Hepatocyte (in vitro differentiated cells): ENCODE data around the gene CROCC2. TPM values are rescaled to one million over a fixed set of nuclear protein-coding genes. Genes with fewer than 3 reads are reported as not detected.

Experiments
- DNase-seq: peaks from one replicate; pipeline ENCODE4 v3.0.0-alpha.2; 2016; ENCODE audit warnings: low spot score
- H2AFZ ChIP-seq: fragments of 200-600 bp; sonication (generic); 2 replicates; pipeline ENCODE4 v1.6.0; 2016; ENCODE audit warnings: antibody characterized with exemption, mild to moderate bottlenecking
- H3K27ac ChIP-seq: fragments of 200-600 bp; sonication (generic); 2 replicates; pipeline ENCODE4 v1.5.1; 2016; ENCODE audit warnings: mild to moderate bottlenecking
- H3K27me3 ChIP-seq: fragments of 200-600 bp; sonication (generic); 2 replicates; pipeline ENCODE4 v1.6.1; 2016
- H3K36me3 ChIP-seq: fragments of 200-600 bp; sonication (generic); replicated peaks from 2 replicates; pipeline ENCODE4 v1.5.1; 2016; ENCODE audit warnings: low read depth; ENCODE audit not compliant: insufficient read depth
- H3K4me1 ChIP-seq: fragments of 200-600 bp; sonication (generic); 2 replicates; pipeline ENCODE4 v1.5.1; 2016; ENCODE audit warnings: mild to moderate bottlenecking, moderate library complexity; ENCODE audit not compliant: insufficient read depth
- H3K4me2 ChIP-seq: fragments of 200-600 bp; sonication (generic); 2 replicates; pipeline ENCODE4 v1.6.0; 2016
- H3K4me3 ChIP-seq: fragments of 200-600 bp; sonication (generic); 2 replicates; pipeline ENCODE4 v1.5.1; 2016; ENCODE audit warnings: mild to moderate bottlenecking
- H3K79me2 ChIP-seq: fragments of 200-600 bp; sonication (generic); 2 replicates; pipeline ENCODE4 v1.6.0; 2017; ENCODE audit warnings: mild to moderate bottlenecking
- H3K9me2 ChIP-seq: fragments of 200-600 bp; sonication (generic); replicated peaks from 2 replicates; pipeline ENCODE4 v1.6.0; 2017; ENCODE audit warnings: mild to moderate bottlenecking; ENCODE audit not compliant: insufficient read depth
- H3K9me3 ChIP-seq: fragments of 200-600 bp; sonication (generic); 2 replicates; pipeline ENCODE4 v1.5.1; 2016; ENCODE audit warnings: low read depth, mild to moderate bottlenecking
- H4K20me1 ChIP-seq: fragments of 200-600 bp; sonication (generic); 2 replicates; pipeline ENCODE4 v1.6.0; 2016; ENCODE audit warnings: mild to moderate bottlenecking; ENCODE audit not compliant: insufficient read depth, poor library complexity, severe bottlenecking
- EZH2 ChIP-seq: fragments of 200-600 bp; sonication (generic); IDR thresholded peaks from 2 replicates; pipeline ENCODE4 v1.6.1; 2016; ENCODE audit warnings: antibody characterized with exemption, mild to moderate bottlenecking, borderline replicate concordance
- EZH2phosphoT487 ChIP-seq: fragments of 200-600 bp; sonication (generic); IDR thresholded peaks from one replicate; pipeline ENCODE4 v1.6.1; 2018; ENCODE audit warnings: antibody characterized with exemption, mild to moderate bottlenecking, low read depth, moderate library complexity; ENCODE audit not compliant: unreplicated experiment, severe bottlenecking
- WGBS: methylation state at CpG from one replicate; pipeline ENCODE4 v1.1.6; 2016; ENCODE audit warnings: low lambda C conversion rate; ENCODE audit errors: missing lambda C conversion rate; 5-methylcytosine and 5-hydroxymethylcytosine counted together
- polyA plus RNA-seq: library from polyadenylated mRNA; unstranded; fragments of >200 nt; fragmentation: Nextera tagmentation; extraction: Ambion mirVana; gene quantifications from 2 replicates; pipeline ENCODE4 v1.2.1, GENCODE V29; 2016
- total RNA-seq: library from RNA; depleted of rRNA; stranded (reverse); fragments of >200 nt; gene quantifications from 2 replicates; pipeline ENCODE4 v1.2.3, GENCODE V29; 2014
- TF ChIP-seq, protein P1 (sequence below): fragments of 200-600 bp; sonication (generic); IDR thresholded peaks from 2 replicates; pipeline ENCODE4 v1.5.1; 2016; ENCODE audit warnings: antibody characterized with exemption, mild to moderate bottlenecking; ENCODE audit not compliant: poor library complexity

The CROCC2 gene
- total and polyA plus RNA-seq, 2 experiments from 2014 or later: 0.04 to 0.10 TPM

DNA sequence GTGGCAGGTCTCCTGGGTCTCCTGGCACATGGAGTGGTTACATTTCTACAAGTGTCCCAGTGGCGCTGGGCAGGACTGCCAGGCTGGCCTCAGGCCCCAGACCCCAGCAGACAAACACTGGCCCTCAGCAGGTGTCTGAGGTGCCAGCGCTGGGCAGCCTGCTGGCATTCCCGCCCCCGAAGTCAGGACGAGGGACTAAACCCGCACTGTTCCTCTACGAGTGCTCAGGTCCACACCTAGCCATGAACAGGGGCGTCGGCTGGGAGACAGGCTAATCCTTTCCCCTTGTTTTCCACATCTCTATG is 105.1 kb downstream of the CROCC2 start:
- Histone ChIP-seq H3K9me2 (no peaks in the 10 kb centered on the region), H3K27me3 (no peaks in the 10 kb centered on the region), H3K4me3 (no peak overlapping the region), H3K36me3 (no peaks in the 10 kb centered on the region), H3K9me3 (no peaks in the 10 kb centered on the region), H4K20me1 (no peaks in the 10 kb centered on the region), H2AFZ (no peak overlapping the region), H3K4me2 (no peak overlapping the region), H3K79me2 (no peaks in the 10 kb centered on the region), H3K27ac (no peak overlapping the region), H3K4me1 (peaks cover 17% of the 10 kb centered on the region)
- peak; percentile 2 for DNase-seq
- TF ChIP-seq, protein P1, sequence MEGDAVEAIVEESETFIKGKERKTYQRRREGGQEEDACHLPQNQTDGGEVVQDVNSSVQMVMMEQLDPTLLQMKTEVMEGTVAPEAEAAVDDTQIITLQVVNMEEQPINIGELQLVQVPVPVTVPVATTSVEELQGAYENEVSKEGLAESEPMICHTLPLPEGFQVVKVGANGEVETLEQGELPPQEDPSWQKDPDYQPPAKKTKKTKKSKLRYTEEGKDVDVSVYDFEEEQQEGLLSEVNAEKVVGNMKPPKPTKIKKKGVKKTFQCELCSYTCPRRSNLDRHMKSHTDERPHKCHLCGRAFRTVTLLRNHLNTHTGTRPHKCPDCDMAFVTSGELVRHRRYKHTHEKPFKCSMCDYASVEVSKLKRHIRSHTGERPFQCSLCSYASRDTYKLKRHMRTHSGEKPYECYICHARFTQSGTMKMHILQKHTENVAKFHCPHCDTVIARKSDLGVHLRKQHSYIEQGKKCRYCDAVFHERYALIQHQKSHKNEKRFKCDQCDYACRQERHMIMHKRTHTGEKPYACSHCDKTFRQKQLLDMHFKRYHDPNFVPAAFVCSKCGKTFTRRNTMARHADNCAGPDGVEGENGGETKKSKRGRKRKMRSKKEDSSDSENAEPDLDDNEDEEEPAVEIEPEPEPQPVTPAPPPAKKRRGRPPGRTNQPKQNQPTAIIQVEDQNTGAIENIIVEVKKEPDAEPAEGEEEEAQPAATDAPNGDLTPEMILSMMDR: no peak
- TF ChIP-seq EZH2phosphoT487 (no peak), EZH2 (no peak)
- WGBS: 88% methylated on average over 9 of the region's 9 CpGs

GRCh38 chr2:241011751-241012510 is 105.8 kb downstream of the CROCC2 start:
- Histone ChIP-seq H3K36me3 (no peaks in the 10 kb centered on the region), H4K20me1 (no peaks in the 10 kb centered on the region), H3K4me3 (no peak overlapping the region), H3K9me2 (no peaks in the 10 kb centered on the region), H3K79me2 (no peaks in the 10 kb centered on the region), H3K4me1 (peaks cover 17% of the 10 kb centered on the region), H2AFZ (no peak overlapping the region), H3K27ac (no peak overlapping the region), H3K4me2 (no peak overlapping the region), H3K27me3 (no peaks in the 10 kb centered on the region), H3K9me3 (no peaks in the 10 kb centered on the region)
- WGBS: 83% methylated on average over 28 of the region's 29 CpGs
- DNase-seq: peak; percentile 2
- TF ChIP-seq, protein P1: no peak
- TF ChIP-seq EZH2 (no peak), EZH2phosphoT487 (no peak)

DNA sequence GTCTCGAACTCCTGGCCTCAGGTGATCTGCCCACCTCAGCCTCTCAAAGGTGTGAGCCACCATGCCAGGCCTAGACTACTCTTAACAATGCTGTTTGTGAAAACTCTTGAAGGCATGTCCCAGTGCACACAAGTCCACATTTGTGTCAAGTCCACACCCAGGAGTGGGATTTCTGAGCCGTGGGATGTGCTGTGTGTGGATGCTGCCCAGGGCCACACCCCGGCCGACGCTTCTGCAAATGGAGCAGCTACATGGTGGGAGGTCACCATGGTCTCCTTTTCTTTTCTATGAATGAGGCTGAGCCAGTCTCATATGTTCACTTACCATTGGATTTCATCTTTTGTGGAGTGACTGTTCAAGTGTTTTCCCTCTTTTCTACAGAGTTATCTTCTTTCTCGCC is 108.1 kb downstream of the CROCC2 start:
- no peak for DNase-seq
- 95% methylated on average over 6 of the region's 6 CpGs for WGBS

More for the DNA sequence above, 108.1 kb downstream of the CROCC2 start:
- H3K9me3 ChIP-seq: no peaks in the 10 kb centered on the region
- H3K4me1 ChIP-seq: peaks cover 16% of the 10 kb centered on the region
- H2AFZ ChIP-seq: no peak overlapping the region
- no peaks in the 10 kb centered on the region for H4K20me1 ChIP-seq
- H3K79me2 ChIP-seq: no peaks in the 10 kb centered on the region
- no peaks in the 10 kb centered on the region for H3K9me2 ChIP-seq
- no peak overlapping the region for H3K27ac ChIP-seq
- H3K36me3 ChIP-seq: no peaks in the 10 kb centered on the region
- no peak overlapping the region for H3K4me3 ChIP-seq
- H3K27me3 ChIP-seq: no peaks in the 10 kb centered on the region
- H3K4me2 ChIP-seq: no peak overlapping the region
- TF ChIP-seq EZH2 (no peak), EZH2phosphoT487 (no peak)
- TF ChIP-seq, protein P1: no peak
